Hematopoietic multipotent progenitor cell (in vitro differentiated cells): ENCODE results near the gene ZBTB5. TPM values are rescaled to one million over a fixed set of nuclear protein-coding genes. Genes with fewer than 3 reads are reported as not detected.
A peak's percentile ranks its signal among the peaks of the same experiment; 100 is the strongest.
"Not testable (repeated sequence)": the region's sequence is repeated elsewhere in the genome, so short reads cannot be mapped to it uniquely, and the experiment has no call there.

Source experiments
- DNase-seq, 3 donors: peaks; one replicate each; pipeline ENCODE4 v3.0.0-alpha.2; 2011 to 2015; ENCODE audit warnings: low read depth in 2 of 3, low spot score in 2 of 3
- total RNA-seq: library from RNA; depleted of rRNA; stranded (reverse); fragments of >200 nt; gene quantifications from one replicate; pipeline ENCODE4 v1.2.3, GENCODE V29; 2012

The ZBTB5 gene
- total RNA-seq, 1 donor, result 21.3 TPM

DNA sequence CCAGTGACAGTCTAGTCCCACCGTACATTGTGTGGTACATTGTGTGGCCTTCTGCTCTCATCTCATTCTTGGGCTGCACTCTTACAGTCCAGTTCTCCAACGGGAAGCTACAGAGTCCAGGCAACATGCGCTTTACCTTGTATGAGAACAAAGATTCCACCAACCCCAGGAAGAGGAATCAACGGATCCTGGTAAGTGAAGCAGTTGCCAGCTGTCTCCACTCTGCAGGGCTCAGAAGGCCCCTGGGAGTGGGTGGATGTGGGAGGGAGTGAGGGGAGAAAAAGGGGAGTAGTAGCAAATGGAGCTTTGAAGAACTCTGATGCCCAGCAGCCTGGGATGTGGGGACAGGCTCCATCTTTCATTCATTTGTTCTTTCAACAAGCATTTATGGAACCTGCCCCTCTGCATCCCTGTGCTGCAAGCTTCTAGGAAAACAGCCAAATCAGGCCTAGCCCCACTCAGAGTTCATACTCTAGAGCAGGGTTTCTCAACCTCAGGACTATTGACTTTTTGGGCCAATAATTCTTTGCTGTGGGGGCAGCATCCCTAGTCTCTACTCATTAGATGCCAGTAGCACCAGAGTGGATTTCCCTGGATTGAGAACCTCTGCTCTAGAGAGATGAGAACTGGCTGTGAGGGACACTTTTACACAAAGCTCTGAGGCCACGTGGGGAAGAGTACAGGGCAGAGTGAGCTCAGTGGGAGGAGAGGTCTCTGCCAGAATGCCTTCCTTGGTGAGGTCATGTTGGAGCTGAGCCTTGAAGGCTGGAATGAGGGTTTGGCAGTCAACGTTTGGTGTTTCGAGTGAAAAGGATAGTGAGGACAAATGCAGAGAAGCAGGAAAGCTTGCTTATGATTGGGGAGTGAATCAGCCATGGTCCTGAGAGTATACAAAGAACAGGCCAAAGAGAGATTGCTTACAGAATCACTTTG lies 21.6 kb upstream of the ZBTB5 start:
- no peak for DNase-seq

DNA sequence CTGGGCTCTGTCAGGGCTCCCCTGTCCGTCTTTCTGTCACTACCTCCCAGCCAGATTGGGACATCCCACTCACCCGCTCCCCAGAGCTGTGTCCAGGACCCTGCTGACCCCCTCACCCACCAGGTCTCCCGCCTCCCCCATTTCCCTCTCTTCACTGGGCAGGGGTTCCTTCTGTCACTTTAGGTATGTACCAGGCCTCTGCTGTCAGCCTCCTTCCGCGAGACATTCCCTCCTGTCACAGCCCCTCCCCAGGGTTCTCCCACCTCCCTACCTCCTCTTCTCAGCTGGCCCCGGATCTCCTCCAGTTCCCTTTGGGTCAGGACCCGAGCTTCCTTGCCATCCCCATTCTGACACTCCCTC lies 21.0 kb upstream of the ZBTB5 start:
- no peak for DNase-seq

DNA sequence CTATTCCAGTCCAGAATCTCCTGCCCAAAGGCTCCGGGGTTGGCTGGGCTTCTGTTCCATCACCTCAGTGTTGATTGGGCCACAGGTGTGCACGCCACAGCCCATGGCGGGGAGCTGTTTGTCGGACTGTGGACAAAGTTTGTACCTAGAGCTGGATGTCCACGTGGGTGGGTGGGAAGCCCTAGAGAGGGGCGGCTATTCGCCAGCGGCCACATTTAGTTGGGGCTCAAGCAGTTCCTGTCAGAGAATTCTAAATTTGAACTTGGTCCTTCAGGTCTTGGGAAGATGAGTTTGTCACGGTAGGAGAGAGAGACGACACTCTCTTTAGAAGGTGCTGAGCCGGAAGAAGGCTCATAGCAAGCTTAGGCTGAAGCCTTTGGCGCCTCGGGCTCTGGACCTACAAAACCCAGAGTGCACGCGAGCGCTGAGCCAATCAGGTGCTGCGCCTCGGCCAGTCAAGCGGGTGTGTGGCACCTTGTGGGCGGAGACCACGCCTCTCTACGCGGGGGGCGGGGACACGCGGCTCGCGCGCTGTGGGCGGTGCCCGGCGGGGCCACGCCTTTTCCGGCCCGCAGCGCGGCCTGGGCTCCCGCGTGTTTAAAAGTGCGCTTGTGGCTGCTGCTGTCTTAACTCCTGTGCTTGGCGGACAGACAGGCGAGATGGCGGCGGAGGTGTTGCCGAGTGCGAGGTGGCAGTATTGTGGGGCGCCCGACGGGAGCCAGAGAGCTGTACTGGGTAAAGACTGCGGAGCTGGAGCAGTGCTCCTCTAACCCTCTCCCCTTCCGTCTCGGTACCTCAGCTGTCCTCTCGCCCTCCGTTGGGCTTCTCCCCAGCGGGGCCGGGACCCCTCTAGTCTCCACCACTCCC lies 20.4 kb upstream of the ZBTB5 start, which contains the start of gene POLR1E:
TSS of gene POLR1E (plus strand) at position 560 of the 867 bp plus-strand sequence. CDS start at position 660, 100 bp downstream.
- peak; percentile 93 to 94 (median 93) for DNase-seq

DNA sequence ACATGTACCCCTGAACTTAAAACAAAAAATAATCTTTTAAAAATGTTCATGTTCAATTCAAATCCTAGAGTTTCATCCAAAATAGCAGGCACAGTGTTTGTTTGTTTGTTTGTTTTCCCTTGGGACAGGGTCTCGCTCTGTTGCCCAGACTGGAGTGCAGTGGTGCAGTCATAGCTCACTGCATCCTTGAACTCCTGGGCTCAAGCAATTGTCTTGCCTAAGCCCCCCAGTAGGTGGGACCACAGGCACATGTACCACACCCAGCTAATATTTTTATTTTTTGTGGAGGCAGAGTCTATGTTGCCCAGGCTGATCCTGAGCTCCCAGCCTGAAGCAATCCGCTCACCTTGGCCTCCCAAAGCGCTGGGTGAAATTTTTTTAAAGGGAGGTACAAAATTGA lies 15.5 kb upstream of the ZBTB5 start:
- no peak for DNase-seq

DNA sequence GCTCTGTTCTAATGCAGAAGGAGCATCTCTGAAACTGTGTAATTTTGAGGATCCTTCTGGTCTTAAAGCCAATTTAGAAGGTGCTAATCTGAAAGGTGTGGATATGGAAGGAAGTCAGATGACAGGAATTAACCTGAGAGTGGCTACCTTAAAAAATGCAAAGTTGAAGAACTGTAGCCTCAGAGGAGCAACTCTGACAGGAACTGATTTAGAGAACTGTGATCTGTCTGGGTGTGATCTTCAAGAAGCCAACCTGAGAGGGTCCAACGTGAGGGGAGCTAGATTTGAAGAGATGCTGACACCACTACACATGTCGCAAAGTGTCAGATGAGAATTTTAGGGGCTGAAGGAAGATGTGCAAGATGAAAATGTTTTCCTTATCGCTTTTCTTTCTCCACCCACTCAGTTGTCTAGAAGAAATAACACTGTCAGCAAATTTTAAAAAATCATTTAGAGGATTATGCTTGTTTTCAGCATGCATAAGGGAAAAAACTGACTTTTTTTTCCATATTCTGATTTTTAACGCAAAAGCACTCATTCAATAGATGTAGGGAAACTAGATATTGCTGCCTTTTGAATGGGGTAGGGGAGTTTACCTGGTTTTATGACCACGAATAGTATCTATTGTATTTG lies 12.9 kb upstream of the ZBTB5 start:
- not testable (repeated sequence) for DNase-seq

DNA sequence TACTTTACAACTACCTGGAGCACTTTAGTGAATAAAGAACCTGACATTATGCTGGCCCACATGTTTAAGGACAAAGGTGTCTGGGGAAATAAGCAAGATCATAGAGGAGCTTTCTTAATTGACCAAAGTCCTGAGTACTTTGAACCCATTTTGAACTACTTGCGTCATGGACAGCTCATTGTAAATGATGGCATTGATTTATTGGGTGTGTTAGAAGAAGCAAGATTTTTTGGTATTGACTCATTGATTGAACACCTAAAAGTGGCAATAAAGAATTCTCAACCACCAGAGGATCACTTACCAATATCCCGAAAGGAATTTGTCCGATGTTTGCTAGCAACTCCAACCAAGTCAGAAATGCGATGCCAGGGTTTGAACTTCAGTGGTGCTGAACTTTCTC lies 12.2 kb upstream of the ZBTB5 start:
- not testable (repeated sequence) for DNase-seq

DNA sequence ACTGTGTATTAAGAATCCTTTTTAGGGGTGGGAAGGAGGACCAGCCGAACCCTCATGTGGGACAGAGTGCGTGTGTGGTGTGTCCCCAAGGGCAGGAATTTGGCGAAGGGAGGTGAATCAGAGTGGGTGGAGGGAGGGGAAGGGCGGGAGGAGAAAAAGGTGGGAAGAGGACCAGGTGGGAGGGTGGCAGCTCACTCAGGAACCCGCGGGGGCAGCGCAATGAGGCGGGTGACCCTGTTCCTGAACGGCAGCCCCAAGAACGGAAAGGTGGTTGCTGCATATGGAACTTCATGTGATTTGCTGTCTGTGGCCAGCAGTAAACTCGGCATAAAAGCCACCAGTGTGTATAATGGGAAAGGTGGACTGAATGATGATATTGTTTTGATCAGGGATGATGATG lies 11.7 kb upstream of the ZBTB5 start:
- no peak for DNase-seq

DNA sequence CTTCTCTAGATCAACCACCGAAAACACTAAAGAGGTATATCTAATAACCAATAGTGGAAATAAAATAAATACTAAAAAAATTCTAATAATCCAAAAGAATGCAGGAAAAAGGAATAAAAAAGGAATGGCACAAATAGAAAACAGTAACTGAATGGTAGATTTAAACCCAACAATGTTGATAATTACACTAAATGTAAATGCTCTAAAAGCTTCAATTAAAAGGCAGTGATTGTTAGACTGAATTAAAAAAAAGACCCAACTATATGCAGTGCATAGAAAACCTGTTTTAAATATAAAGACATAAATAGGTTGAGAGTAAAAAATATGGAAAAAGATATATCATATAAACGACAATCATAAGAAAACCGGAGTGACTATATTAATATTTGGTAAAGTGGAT lies 9.2 kb upstream of the ZBTB5 start:
- no peak for DNase-seq

DNA sequence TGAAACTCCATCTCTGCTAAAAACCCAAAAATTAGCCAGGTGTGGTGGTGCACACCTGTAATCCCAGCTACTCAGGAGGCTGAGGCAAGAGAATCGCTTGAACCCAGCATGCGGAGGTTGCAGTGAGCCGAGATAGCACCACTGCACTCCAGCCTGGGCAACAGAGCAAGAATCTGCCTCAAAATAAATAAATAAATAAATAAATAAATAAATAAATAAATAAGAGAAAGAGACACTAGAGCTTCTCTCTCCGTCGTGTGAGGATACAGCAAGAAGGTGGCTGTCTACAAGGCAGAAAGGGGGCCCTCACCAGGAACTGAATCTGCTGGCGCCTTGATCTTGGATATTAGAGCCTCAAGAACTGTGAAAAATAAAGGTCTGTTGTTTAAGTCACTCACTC lies 8.7 kb upstream of the ZBTB5 start:
- DNase-seq, result not testable (repeated sequence)

DNA sequence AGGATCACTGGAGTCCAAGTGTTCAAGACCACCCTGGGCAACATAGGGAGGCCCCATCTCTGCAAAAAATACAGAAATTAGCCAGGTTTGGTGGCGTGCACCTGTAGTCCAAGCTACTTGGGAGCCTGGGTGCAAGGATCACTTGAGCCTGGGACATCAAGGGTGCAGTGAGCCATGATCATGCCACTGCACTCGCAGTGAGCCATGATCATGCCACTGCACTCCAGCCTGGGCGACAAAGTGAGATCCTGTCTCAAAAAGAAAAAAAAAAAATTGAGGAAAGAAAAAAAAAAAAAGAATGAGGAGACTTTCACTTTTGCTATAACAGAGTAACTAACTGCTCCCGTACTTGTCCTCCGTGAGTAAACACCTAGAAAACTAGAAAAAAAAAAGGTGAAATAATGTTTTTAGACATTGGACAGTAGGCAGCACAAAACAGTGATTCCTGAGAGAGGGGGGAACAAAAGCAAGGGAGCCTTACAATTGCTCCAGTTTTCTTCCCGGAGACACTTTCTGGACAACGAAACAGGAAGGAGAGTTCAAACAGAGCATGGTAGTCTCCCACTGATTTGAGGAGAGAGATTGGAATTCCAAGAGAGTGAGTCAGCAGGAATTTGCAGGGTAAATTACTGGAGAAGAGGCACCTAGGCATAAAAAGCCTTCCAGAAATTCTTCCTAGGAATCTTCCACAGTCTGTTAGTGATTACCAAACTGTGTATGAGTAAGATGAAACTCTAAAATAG lies 6.9 kb upstream of the ZBTB5 start:
- DNase-seq, result peak in 1 of 3 donors; percentile 25

DNA sequence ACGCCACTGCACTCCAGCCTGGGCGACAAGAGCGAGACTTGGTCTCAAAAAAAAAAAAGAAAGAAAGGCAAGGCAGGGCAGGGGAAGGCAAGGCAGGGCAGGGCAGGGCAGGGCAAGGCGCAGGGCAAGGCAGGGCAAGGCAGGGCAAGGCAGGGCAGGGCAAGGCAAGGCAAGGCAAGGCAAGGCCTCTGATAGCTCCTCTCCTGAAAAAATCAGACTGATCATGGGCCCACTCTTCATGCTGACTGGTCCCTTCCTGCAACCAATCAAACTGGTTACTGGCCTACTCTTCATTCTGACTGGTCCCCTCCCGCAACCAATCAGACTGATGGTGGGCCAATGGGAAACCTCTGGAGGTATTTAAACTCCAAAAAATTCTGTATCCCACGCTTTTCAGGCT lies 3.4 kb upstream of the ZBTB5 start:
- DNase-seq, result no peak

DNA sequence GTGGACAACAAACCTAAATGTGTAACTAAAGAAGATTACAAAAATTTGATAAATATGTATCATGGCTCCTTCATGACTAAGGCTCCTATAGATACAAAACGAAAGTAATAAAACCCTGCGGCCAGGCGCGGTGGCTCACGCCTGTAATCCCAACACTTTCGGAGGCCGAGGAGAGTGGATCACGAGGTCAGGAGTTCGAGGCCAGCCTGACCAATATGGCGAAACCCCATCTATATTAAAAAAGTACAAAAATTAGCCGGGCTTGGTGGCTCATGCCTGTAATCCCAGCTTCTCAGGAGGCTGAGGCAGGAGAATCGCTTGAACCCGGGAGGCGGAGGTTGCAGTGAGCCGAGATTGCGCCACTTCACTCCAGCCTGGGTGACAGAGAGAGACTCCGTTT lies 2.3 kb upstream of the ZBTB5 start:
- not testable (repeated sequence) for DNase-seq

DNA sequence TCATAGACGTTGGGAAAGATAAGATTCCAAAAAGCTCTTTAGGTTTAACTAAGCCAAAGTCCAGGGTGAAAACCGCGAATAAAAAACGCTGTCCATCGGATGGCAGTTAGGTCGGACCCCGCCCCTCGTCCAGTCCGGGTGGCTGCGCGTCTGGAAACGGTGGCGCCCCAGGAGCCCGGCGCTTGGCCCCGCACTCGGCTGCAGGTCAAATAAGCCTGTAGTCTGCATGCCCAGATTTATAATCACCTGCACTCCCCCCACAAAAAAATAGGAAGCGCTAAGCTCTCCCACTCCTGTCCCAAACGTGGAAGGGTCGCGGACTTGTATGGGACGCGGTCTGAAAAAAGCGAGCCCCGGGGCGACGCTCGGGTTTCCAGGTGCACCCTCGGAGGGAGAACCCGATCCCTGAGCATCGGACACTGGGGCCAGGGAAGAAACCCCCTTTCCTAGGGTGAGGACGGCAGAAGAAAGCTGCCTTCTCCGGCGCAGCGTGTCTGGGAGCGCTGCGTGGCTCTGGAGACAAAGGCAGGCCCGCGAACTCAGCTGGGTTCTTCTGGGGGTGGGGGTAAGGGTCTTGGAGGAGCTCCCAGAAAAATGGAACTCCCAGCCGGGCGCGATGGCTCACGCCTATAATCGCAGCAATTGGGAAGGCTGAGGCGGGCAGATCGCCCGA lies 923 bp upstream of the ZBTB5 start:
- DNase-seq, result peak in 2 of 3 donors; percentile 54 to 57

DNA sequence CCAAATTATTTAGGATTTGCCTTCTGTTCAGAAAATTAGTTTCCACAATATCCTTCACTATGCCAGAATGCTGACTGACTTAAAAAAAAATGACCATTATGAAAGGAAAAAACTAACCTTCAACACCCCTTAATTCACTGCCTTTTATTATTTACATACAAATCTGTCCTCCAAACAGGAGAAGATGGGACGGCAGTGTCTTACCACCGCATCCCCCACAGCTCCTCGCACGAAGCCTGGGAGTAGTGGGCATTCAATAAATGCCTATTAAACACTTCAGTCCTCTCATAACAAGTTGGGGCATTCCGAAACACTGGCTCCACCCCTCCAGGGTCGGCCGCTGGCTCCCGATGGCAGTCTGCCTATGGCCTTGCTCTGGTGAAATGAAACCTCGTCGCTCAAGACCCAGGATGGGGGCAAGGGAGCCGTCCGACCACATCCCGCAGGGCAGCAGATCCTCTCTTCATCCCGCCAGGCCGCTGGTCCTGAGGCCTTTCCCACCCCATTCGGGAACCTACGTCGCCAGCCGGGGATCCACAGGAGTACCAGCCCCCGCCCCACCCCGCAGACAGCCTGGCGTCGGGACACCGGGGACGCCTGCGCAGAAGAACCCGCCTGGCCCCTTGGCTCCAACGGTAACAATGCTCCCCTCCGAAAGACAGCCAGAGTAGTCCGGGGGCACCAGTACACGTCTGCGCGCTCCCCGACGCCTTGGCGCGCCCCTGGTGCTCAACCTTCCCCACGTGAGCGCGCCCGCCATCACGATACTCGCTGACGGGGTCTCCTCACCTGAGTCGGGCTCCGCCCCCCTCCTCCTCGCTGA lies 613 bp downstream of the ZBTB5 start:
- DNase-seq, result peak; percentile 70 to 87 (median 81)

DNA sequence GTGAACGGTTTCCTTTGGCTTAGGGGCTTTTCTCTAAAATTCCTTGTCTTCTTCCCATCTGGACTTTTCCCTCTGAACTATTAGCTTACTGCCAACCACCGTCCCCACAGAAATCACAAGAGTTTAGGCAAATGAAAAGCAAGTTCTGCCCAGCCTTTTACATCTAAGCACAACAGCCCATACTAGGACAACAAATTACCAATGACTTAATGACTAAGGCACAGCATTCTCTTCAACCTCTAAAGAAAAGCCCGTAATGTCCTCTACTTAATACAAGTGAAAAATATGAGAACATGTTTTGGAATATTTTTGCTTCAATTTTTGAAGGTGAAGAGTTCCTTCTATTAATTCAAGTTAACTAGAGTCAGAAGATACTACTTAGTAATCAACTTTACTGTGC lies 1.2 kb downstream of the ZBTB5 start:
- DNase-seq, result no peak

DNA sequence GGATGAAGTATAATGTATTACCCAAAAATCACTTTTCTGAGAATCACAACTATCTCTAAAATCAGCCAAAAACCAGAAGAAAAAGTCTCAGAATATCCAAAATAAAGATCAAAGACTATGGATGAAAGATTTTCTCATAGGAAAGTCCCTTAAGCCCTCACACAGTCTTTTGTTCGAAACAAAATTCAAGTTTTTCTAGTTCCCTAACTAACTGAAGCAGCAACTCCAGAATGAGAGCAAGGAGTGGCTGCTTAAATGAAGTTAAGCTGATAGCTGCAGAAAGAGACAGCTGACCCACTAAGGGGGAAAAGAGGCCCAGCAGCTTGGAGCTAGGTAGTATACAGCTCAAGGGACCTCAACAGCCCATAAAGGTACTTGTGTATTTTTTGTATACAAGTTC lies 8.4 kb downstream of the ZBTB5 start:
- DNase-seq, result no peak

DNA sequence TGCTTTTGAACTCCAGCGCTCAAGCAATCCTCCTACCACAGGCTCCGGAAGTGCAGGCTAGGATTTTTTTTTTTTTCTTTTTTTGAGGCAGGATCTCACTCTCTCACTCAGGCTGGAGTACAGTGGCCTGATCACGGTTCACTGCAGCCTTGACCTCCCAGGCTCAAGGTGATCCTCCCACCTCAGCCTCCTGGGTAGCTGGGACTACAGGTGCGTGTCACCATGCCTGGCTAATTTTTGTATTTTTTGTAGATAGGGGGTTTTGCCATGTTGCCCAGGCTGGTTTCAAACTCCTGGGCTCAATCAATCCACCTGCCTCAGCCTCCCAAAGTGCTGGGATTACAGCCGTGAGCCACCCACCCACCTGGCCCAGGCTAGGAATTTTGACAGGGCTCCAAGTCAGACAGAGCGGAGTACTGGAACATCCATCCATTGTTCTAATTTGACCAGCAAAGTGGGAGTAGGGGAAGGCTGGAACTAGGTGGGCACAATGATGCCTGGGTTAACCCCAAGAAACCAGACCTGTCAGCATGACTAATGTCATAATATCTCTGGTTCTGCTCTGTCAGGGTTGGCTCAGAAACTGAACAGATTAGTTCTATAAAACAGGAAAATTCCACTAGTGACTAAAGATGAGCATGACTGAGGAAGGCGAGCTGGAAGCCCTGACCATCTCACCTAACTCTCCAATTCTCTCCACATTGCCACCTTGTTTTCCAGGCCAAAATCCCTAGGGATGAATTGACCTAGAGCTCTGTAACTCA lies 9.2 kb downstream of the ZBTB5 start:
- DNase-seq, result no peak

DNA sequence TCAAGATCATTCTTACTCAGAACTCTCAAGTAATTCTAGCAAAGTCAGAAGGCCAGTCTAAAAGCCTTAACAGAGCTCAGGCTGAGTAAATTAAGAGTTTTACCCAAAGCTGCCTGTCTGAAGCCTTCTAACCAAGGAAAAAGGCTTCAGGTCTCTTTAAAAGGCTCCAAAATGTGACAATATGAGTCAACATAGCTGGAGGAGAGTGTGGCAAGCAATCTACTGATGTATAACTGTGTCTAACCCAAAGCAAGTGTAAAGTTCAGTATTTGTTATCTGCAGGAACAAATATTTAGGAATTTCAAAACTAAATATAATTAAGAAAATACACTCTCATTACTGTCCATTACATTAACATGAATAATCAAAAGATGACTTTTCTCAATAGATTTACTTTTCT lies 11.0 kb downstream of the ZBTB5 start:
- DNase-seq, result no peak
